Adipocyte (in vitro differentiated cells): ENCODE measurements around the gene BBOX1.
"Not testable (repeated sequence)": the region's sequence is repeated elsewhere in the genome, so short reads cannot be mapped to it uniquely, and the experiment has no call there.

Experiments used
- DNase-seq: peaks from one replicate; pipeline ENCODE4 v3.0.0-alpha.2; 2015; ENCODE audit warnings: low read depth
- H3K27me3 ChIP-seq: replicated peaks from 2 replicates; pipeline ENCODE4 v1.7.0; 2013; ENCODE audit warnings: mild to moderate bottlenecking, low read length, moderate library complexity; ENCODE audit not compliant: control insufficient read depth, insufficient read depth
- H3K36me3 ChIP-seq: 2 replicates; pipeline ENCODE4 v1.7.0; 2013; ENCODE audit warnings: low read length, mild to moderate bottlenecking, moderate library complexity; ENCODE audit not compliant: control insufficient read depth, insufficient read depth, severe bottlenecking
- H3K4me1 ChIP-seq: 2 replicates; pipeline ENCODE4 v1.7.0; 2013; ENCODE audit warnings: mild to moderate bottlenecking, low read length, moderate library complexity; ENCODE audit not compliant: control insufficient read depth, insufficient read depth
- H3K4me3 ChIP-seq: 2 replicates; pipeline ENCODE4 v1.7.0; 2013; ENCODE audit warnings: mild to moderate bottlenecking, low read length, moderate library complexity
- H3K9ac ChIP-seq: 2 replicates; pipeline ENCODE4 v1.7.0; 2013; ENCODE audit warnings: mild to moderate bottlenecking, low read length, moderate library complexity
- H3K9me3 ChIP-seq: 2 replicates; pipeline ENCODE4 v1.7.0; 2013; ENCODE audit warnings: mild to moderate bottlenecking, low read length, moderate library complexity; ENCODE audit not compliant: control insufficient read depth

BBOX1 gene

DNA sequence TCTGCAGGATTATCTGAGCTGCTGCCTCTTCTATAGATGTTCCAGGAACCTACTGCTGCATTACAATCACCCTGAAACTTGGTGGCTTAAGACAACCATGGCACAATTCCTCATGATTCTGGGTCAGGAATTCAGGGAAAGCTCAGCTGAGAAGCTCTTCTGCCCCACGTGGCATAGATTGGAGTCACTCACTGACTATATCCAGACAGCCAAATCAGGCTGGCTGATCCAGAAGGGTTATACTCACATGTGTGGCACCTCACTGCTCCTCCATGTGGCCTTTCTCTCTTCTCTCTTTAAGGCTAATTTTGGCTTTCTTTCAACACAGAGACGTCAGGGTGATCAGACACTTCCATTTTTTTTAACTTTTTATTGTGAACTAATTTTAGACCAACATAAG is 125.5 kb downstream of the BBOX1 start:
- no peaks in the 10 kb centered on the region for H3K9me3 ChIP-seq
- no peak overlapping the region for H3K9ac ChIP-seq
- no peaks in the 10 kb centered on the region for H3K36me3 ChIP-seq
- H3K4me3 ChIP-seq = no peak overlapping the region
- no peaks in the 10 kb centered on the region for H3K4me1 ChIP-seq
- no peaks in the 10 kb centered on the region for H3K27me3 ChIP-seq
- DNase-seq = no peak

DNA sequence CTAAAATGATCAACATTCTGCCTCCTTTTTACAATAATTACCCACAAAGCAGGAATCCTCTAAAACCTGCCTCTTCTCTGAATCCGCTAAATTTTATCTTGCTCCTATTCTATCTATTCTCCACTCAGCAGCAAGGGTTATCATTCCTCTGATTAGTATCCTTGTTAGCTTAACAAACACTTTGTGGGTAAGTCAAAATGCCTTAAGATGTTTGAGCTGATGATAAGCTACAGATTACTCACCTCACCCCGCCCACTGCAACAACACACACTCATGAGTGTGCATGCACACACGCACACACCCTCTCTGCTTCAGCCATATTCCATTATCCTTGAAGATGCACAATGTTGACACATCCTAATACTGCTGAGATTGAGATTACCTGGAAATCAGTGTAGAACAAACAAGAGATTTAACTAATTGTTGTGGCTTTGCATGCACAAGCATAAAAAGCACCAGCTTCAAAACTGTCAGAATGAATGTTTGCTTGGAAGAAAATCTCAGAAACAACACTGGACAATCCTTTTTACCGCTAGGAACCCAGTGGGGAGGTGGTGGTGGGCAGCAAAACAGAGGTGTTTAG is 130.9 kb downstream of the BBOX1 start:
- no peaks in the 10 kb centered on the region for H3K4me1 ChIP-seq
- no peaks in the 10 kb centered on the region for H3K27me3 ChIP-seq
- no peaks in the 10 kb centered on the region for H3K36me3 ChIP-seq
- H3K4me3 ChIP-seq = no peak overlapping the region
- no peak overlapping the region for H3K9ac ChIP-seq
- no peaks in the 10 kb centered on the region for H3K9me3 ChIP-seq
- no peak for DNase-seq

DNA sequence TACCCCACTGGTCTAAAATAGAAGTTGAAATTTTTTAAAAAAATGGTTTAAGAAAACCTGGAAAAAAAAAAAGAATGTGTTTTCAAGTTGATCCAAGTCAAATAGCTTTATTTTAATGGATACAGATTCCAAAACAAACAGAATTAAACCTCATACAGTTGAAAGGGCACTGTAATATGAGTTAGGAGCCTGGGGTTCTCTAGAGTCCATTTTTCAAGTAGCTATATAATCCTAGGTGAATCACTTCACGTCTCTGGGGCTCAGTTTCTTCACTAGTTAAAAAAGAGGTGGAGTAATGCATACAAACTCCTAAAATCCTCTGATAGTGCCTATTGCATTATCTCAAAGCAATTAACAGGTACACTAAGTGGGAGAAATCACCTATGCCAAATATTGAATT is 132.9 kb downstream of the BBOX1 start:
- DNase-seq = no peak
- no peaks in the 10 kb centered on the region for H3K36me3 ChIP-seq
- H3K27me3 ChIP-seq = no peaks in the 10 kb centered on the region
- peaks cover 4% of the 10 kb centered on the region for H3K4me1 ChIP-seq
- H3K4me3 ChIP-seq = no peak overlapping the region
- H3K9ac ChIP-seq = no peak overlapping the region
- no peaks in the 10 kb centered on the region for H3K9me3 ChIP-seq

DNA sequence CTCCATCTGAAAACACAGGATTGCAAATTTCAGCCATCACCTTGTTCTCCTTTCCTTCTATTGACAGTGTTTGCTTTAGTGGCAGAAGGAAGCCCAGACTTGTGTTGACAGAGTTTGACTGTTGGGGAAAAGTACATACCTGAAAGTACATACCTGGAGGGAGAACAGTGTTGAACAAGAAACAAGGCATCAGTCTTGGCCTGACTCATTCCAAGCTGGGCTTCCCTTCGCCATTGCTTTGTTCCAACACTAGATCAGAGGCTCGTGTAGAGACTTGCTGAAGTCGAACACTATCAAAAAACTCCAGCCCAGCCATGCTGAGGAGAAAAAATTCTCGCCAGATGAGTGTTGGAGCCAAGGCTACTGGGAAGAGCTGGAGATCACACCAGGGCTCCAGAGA is 133.4 kb downstream of the BBOX1 start:
- no peaks in the 10 kb centered on the region for H3K36me3 ChIP-seq

DNA sequence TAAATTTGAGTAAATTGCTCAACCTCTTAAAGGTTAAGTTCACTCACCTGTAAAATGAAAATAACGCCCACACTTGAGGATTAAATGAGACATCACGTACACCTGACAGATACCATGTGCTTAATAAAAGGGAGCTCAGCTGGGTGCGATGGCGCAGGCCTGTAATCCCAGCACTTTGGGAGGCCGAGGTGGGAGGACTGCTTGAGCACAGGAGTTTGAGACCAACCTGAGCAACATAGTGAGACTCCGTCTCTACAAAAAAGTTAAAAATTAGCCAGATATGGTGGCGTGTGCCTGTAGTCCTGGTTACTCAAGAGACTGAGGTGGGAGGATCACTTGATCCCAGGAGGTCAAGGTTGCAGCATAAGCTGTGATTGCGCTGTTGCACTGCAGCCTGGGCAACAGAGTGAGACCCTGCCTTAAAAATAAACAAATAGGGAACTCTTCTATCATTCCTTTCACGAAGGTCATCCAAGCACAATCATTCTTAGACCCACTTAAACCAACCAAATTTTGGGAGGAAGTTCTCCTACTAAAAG is 134.1 kb downstream of the BBOX1 start:
- no peak overlapping the region for H3K4me3 ChIP-seq
- no peak overlapping the region for H3K9ac ChIP-seq
- no peaks in the 10 kb centered on the region for H3K27me3 ChIP-seq
- no peaks in the 10 kb centered on the region for H3K9me3 ChIP-seq
- no peak for DNase-seq
- H3K36me3 ChIP-seq = no peaks in the 10 kb centered on the region
- H3K4me1 ChIP-seq = peaks cover 16% of the 10 kb centered on the region

More for the DNA sequence above, 133.4 kb downstream of the BBOX1 start:
- no peak overlapping the region for H3K9ac ChIP-seq
- no peak overlapping the region for H3K4me3 ChIP-seq
- no peaks in the 10 kb centered on the region for H3K27me3 ChIP-seq
- H3K4me1 ChIP-seq = peaks cover 8% of the 10 kb centered on the region
- no peaks in the 10 kb centered on the region for H3K9me3 ChIP-seq
- DNase-seq = no peak

DNA sequence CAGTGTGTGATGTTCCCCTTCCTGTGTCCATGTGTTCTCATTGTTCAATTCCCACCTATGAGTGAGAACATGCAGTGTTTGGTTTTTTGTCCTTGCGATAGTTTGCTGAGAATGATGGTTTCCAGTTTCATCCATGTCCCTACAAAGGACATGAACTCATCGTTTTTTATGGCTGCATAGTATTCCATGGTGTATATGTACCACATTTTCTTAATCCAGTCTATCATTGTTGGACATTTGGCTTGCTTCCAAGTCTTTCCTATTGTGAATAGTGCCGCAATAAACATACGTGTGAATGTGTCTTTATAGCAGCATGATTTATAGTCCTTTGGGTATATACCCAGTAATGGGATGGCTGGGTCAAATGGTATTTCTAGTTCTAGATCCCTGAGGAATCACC is 134.9 kb downstream of the BBOX1 start:
- DNase-seq, H3K36me3 ChIP-seq, H3K4me3 ChIP-seq, H3K9me3 ChIP-seq, H3K9ac ChIP-seq, H3K27me3 ChIP-seq: not testable (repeated sequence)
- peaks cover 16% of the 10 kb centered on the region for H3K4me1 ChIP-seq
